Osteocyte (in vitro differentiated cells): Measurements from ENCODE around the gene HEXB. TPM values are rescaled to one million over a fixed set of nuclear protein-coding genes. Genes with fewer than 3 reads are reported as not detected.

Experiments used
- DNase-seq: peaks from one replicate; pipeline ENCODE4 v3.0.0; 2021; ENCODE audit warnings: mixed read lengths; ENCODE audit not compliant: unreplicated experiment; ENCODE audit errors: extremely low spot score
- H3K27ac Mint-ChIP-seq: one replicate; pipeline ENCODE4 v1.8.0; 2021; ENCODE audit warnings: mild to moderate bottlenecking, mixed read lengths; ENCODE audit not compliant: unreplicated experiment
- H3K27me3 Mint-ChIP-seq: one replicate; pipeline ENCODE4 v1.8.0; 2021; ENCODE audit warnings: mixed read lengths; ENCODE audit not compliant: unreplicated experiment
- H3K36me3 Mint-ChIP-seq: one replicate; pipeline ENCODE4 v1.8.0; 2021; ENCODE audit warnings: mixed read lengths; ENCODE audit not compliant: unreplicated experiment
- H3K4me1 Mint-ChIP-seq: one replicate; pipeline ENCODE4 v1.8.0; 2021; ENCODE audit warnings: mixed read lengths; ENCODE audit not compliant: unreplicated experiment
- H3K4me3 Mint-ChIP-seq: one replicate; pipeline ENCODE4 v1.8.0; 2021; ENCODE audit warnings: mild to moderate bottlenecking, moderate library complexity, mixed read lengths; ENCODE audit not compliant: unreplicated experiment
- H3K9me3 Mint-ChIP-seq: one replicate; pipeline ENCODE4 v1.8.0; 2021; ENCODE audit warnings: mixed read lengths; ENCODE audit not compliant: unreplicated experiment
- total RNA-seq: library from RNA; stranded (reverse); gene quantifications from 2 replicates; pipeline ENCODE4 v1.2.1, GENCODE V29; 2021
- TF ChIP-seq, protein P1 (sequence below): fragments of 200-600 bp; sonication (generic); IDR thresholded peaks from 2 replicates; pipeline ENCODE4 v1.5.0; 2021; ENCODE audit warnings: antibody characterized with exemption, mild to moderate bottlenecking, moderate library complexity

The HEXB gene
- total RNA-seq, 1 donor from 2014 or later: 153 TPM

DNA sequence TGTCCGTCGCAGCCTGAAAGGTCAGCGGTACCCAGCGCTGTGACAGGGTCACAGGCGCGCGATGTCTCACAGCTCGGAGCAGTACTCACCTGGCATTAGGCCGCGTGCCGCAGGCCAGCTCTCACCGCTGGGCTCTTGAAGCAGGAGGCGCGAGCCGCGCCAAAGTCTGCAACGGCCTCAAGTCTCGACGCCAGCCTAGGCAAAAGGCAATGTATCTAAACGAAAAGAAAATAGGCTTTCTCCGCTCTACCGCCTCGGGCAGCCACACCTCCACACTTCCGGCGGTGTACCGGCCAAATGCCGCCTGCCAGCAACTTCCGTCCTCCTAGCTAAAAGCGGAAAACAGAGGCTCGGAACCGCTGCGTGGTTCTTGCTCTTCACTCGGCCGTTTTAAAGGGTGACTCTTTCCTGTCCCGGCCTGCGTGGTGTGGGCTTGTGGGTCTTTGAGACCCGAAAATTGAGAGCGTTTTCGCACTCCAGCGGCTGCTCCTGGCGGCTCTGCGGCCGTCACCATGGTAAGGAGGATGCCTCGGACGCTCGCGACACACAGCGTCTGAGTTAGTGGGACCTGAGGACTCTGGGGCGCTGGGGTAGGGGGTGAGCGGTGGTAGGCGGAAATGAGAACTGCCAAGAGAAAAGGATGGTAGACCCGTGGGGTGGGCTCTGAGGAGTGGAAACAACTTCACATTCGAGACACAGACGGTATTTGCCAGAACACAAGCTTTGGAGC is 82.0 kb downstream of the HEXB start, which contains the start of the genes GFM2 and NSA2:
Gene GFM2 (minus strand): TSS at position 269 of the 730 bp plus-strand sequence. CDS start 3,375 bp downstream, outside the sequence.
Gene NSA2 (plus strand): TSS at position 401 of the 730 bp plus-strand sequence. CDS start 112 bp downstream, at position 513.
- H3K27ac Mint-ChIP-seq: peak within 1 kb of the TSS; percentile 98
- peak; percentile 95 for DNase-seq
- H3K9me3 Mint-ChIP-seq: no peaks in the 10 kb centered on the region
- no peaks in the 10 kb centered on the region for H3K27me3 Mint-ChIP-seq
- H3K4me3 Mint-ChIP-seq: peak within 1 kb of the TSS; percentile 100
- TF ChIP-seq, protein P1, sequence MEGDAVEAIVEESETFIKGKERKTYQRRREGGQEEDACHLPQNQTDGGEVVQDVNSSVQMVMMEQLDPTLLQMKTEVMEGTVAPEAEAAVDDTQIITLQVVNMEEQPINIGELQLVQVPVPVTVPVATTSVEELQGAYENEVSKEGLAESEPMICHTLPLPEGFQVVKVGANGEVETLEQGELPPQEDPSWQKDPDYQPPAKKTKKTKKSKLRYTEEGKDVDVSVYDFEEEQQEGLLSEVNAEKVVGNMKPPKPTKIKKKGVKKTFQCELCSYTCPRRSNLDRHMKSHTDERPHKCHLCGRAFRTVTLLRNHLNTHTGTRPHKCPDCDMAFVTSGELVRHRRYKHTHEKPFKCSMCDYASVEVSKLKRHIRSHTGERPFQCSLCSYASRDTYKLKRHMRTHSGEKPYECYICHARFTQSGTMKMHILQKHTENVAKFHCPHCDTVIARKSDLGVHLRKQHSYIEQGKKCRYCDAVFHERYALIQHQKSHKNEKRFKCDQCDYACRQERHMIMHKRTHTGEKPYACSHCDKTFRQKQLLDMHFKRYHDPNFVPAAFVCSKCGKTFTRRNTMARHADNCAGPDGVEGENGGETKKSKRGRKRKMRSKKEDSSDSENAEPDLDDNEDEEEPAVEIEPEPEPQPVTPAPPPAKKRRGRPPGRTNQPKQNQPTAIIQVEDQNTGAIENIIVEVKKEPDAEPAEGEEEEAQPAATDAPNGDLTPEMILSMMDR: no peak
- H3K36me3 Mint-ChIP-seq: peaks cover 22% of the 10 kb centered on the region
- H3K4me1 Mint-ChIP-seq: peaks cover 25% of the 10 kb centered on the region

DNA sequence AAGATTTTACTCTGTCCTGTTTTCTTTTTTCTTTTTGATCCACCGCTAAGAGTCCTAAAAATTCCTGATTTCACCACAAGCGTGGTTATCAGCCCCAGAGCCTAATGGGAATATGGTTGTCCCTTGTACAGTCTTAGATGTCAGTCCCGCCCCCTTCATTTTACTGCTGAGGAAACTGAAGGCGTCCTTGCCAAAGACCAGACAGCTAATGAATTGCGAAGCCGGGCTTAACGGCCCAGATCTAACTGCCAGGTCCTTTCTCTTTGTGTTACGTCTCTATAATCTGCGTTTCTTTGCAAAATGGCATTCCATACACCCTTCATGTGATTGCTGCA is 82.5 kb downstream of the HEXB start:
- TF ChIP-seq, protein P1: no peak
- Mint-ChIP-seq H3K27me3 (no peaks in the 10 kb centered on the region), H3K9me3 (no peaks in the 10 kb centered on the region), H3K36me3 (peaks cover 25% of the 10 kb centered on the region), H3K4me3 (peak overlapping the region; percentile 100), H3K4me1 (peaks cover 25% of the 10 kb centered on the region), H3K27ac (peak overlapping the region; percentile 98)
- DNase-seq: no peak

Other genes with a start within 250 kb of the HEXB start
- gene ENC1, start 44.5 kb upstream of the HEXB start, total RNA-seq: 12.9 and 13.8 TPM in 2 replicates
- 20.6 and 21.6 TPM in 2 replicates for gene GFM2, start 81.9 kb downstream of the HEXB start, total RNA-seq
- 62.3 and 66.4 TPM in 2 replicates for gene NSA2, start 82.0 kb downstream of the HEXB start, total RNA-seq
- 2.7 and 3.6 TPM in 2 replicates for gene FAM169A, start 181.2 kb downstream of the HEXB start, total RNA-seq